DOHH2 (cell line): ENCODE data around the gene COA5.
"Not testable (repeated sequence)": the region's sequence is repeated elsewhere in the genome, so short reads cannot be mapped to it uniquely, and the experiment has no call there.

ENCODE experiments used
- CTCF ChIP-seq: fragments of 200-600 bp; sonication (generic); IDR thresholded peaks from one replicate; pipeline ENCODE4 v1.5.1; 2014; ENCODE audit warnings: antibody characterized with exemption, mild to moderate bottlenecking, low read depth, low read length; ENCODE audit not compliant: poor library complexity, severe bottlenecking
- EZH2phosphoT487 ChIP-seq: fragments of 200-600 bp; sonication (generic); IDR thresholded peaks from 2 replicates; pipeline ENCODE4 v1.6.1; 2017; ENCODE audit warnings: borderline replicate concordance, mild to moderate bottlenecking, antibody characterized with exemption, low read length, moderate library complexity, mixed read lengths

DNA sequence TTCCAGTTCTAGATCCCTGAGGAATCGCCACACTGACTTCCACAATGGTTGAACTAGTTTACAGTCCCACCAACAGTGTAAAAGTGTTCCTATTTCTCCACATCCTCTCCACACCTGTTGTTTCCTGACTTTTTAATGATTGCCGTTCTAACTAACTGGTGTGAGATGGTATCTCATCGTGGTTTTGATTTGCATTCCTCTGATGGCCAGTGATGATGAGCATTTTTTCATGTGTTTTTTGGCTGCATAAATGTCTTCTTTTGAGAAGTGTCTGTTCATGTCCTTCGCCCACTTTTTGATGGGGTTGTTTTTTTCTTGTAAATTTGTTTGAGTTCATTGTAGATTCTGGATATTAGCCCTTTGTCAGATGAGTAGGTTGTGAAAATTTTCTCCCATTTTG is 13.6 kb downstream of the COA5 start:
- not testable (repeated sequence) for TF ChIP-seq CTCF, EZH2phosphoT487
